GM23248 (cell line): ENCODE results near the gene SPAG9. TPM values are rescaled to one million over a fixed set of nuclear protein-coding genes. Genes with fewer than 3 reads are reported as not detected.
"Not testable (repeated sequence)": the region's sequence is repeated elsewhere in the genome, so short reads cannot be mapped to it uniquely, and the experiment has no call there.

Source experiments
- DNase-seq: peaks from one replicate; pipeline ENCODE4 v3.0.0-alpha.2; 2015
- H2AFZ ChIP-seq: fragments of 200-600 bp; sonication (generic); 2 replicates; pipeline ENCODE4 v1.6.1; 2016; ENCODE audit warnings: antibody characterized with exemption
- H3F3A ChIP-seq: fragments of 200-600 bp; sonication (generic); 2 replicates; pipeline ENCODE4 v1.6.1; 2016; ENCODE audit warnings: mild to moderate bottlenecking, antibody characterized with exemption, mixed run types; ENCODE audit not compliant: insufficient read depth
- H3K27ac ChIP-seq: fragments of 200-600 bp; sonication (generic); 2 replicates; pipeline ENCODE4 v1.5.1; 2016; ENCODE audit warnings: mild to moderate bottlenecking
- H3K27me3 ChIP-seq: fragments of 200-600 bp; sonication (generic); replicated peaks from 2 replicates; pipeline ENCODE4 v1.6.1; 2016; ENCODE audit warnings: mild to moderate bottlenecking; ENCODE audit not compliant: insufficient read depth
- H3K36me3 ChIP-seq: fragments of 200-600 bp; sonication (generic); 2 replicates; pipeline ENCODE4 v1.6.1; 2016; ENCODE audit warnings: low read depth, mild to moderate bottlenecking
- H3K4me1 ChIP-seq: fragments of 200-600 bp; sonication (generic); 2 replicates; pipeline ENCODE4 v1.6.1; 2016; ENCODE audit warnings: mild to moderate bottlenecking; ENCODE audit not compliant: insufficient read depth
- H3K4me2 ChIP-seq: fragments of 200-600 bp; sonication (generic); one replicate; pipeline ENCODE4 v1.6.1; 2016; ENCODE audit warnings: mild to moderate bottlenecking; ENCODE audit not compliant: unreplicated experiment
- H3K4me3 ChIP-seq: fragments of 200-600 bp; sonication (generic); 2 replicates; pipeline ENCODE4 v1.5.1; 2016; ENCODE audit warnings: mild to moderate bottlenecking
- H3K79me2 ChIP-seq: fragments of 200-600 bp; sonication (generic); 2 replicates; pipeline ENCODE4 v1.6.1; 2016; ENCODE audit warnings: mild to moderate bottlenecking; ENCODE audit not compliant: insufficient read depth
- H3K9ac ChIP-seq: fragments of 200-600 bp; sonication (generic); 2 replicates; pipeline ENCODE4 v1.6.1; 2016; ENCODE audit warnings: mild to moderate bottlenecking
- H3K9me2 ChIP-seq: fragments of 200-600 bp; sonication (generic); 2 replicates; pipeline ENCODE4 v1.6.1; 2016; ENCODE audit warnings: mixed run types, mild to moderate bottlenecking, moderate library complexity; ENCODE audit not compliant: insufficient read depth
- H3K9me3 ChIP-seq: fragments of 200-600 bp; sonication (generic); one replicate; pipeline ENCODE4 v1.6.1; 2017; ENCODE audit warnings: low read depth
- H4K20me1 ChIP-seq: fragments of 200-600 bp; sonication (generic); 2 replicates; pipeline ENCODE4 v1.6.0; 2016; ENCODE audit not compliant: insufficient read depth
- EZH2 ChIP-seq: fragments of 200-600 bp; sonication (generic); IDR thresholded peaks from 2 replicates; pipeline ENCODE4 v1.6.1; 2018; ENCODE audit warnings: antibody characterized with exemption, mild to moderate bottlenecking; ENCODE audit not compliant: insufficient read depth, poor library complexity, severe bottlenecking
- EZH2phosphoT487 ChIP-seq: fragments of 200-600 bp; sonication (generic); IDR thresholded peaks from 2 replicates; pipeline ENCODE4 v1.6.1; 2018; ENCODE audit warnings: antibody characterized with exemption, moderate library complexity, mild to moderate bottlenecking, low read depth; ENCODE audit not compliant: insufficient read depth
- WGBS, 2 experiments: methylation state at CpG; one replicate each; pipeline ENCODE4 v1.1.6; 2015 to 2017; ENCODE audit warnings: low lambda C conversion rate in 2 of 2, low coverage in 1 of 2; ENCODE audit errors: missing lambda C conversion rate in 2 of 2; 5-methylcytosine and 5-hydroxymethylcytosine counted together
- in situ Hi-C: fragments of 300-500 bp; cut with MboI; formaldehyde crosslinking; loops from 2 replicates; pipeline ENCODE4 v1.15.0; 2020
- polyA plus RNA-seq: library from polyadenylated mRNA; unstranded; fragments of >200 nt; fragmentation: Nextera tagmentation; extraction: Ambion mirVana; gene quantifications from 2 replicates; pipeline ENCODE4 v1.2.1, GENCODE V29; 2016
- total RNA-seq: library from RNA; depleted of rRNA; stranded (reverse); fragments of >200 nt; shearing (Covaris generic); gene quantifications from 2 replicates; pipeline ENCODE4 v1.2.3, GENCODE V29; 2014

SPAG9 gene
- total and polyA plus RNA-seq, 2 experiments from 2014 or later = 21.5 to 58.8 TPM

- Histone ChIP-seq H3F3A (peaks cover 4% of the 10 kb centered on the region; the same call in 1 of the 2 replicates), H4K20me1 (no peaks in the 10 kb centered on the region), H3K9me3 (no peaks in the 10 kb centered on the region), H3K27me3 (no peaks in the 10 kb centered on the region), H3K9me2 (no peaks in the 10 kb centered on the region), H3K36me3 (no peaks in the 10 kb centered on the region), H3K4me2 (peak overlapping the region; percentile 36), H3K4me3 (peak overlapping the region; percentile 52; the same call in 1 of the 2 replicates), H3K79me2 (no peaks in the 10 kb centered on the region), H3K4me1 (peaks cover 9% of the 10 kb centered on the region), H2AFZ (peak overlapping the region; percentile 71), H3K27ac (no peak overlapping the region), H3K9ac (peak overlapping the region; percentile 64)
- 77 to 78% methylated on average over 17 to 18 of the region's 18 CpGs for WGBS, 2 experiments
- in situ Hi-C loops = no loop called here
- TF ChIP-seq EZH2phosphoT487 (no peak), EZH2 (no peak)
- DNase-seq = no peak
These were observed 175.6 kb downstream of the SPAG9 start for GRCh38 chr17:50944902-50945720.

GRCh38 chr17:50944054-50944901 is 176.4 kb downstream of the SPAG9 start:
- H2AFZ ChIP-seq = peak overlapping the region; percentile 71
- H3K27me3 ChIP-seq = no peaks in the 10 kb centered on the region
- peaks cover 4% of the 10 kb centered on the region; the same call in 1 of the 2 replicates for H3F3A ChIP-seq
- peaks cover 1% of the 10 kb centered on the region; the same call in 1 of the 2 replicates for H3K4me1 ChIP-seq
- TF ChIP-seq EZH2phosphoT487 = no peak
- TF ChIP-seq EZH2 = no peak
- WGBS, 2 experiments = 14 to 15% methylated on average over 43 to 44 of the region's 61 CpGs
- no peaks in the 10 kb centered on the region for H3K9me3 ChIP-seq
- peak overlapping the region; percentile 36 for H3K4me2 ChIP-seq
- peak; percentile 65 for DNase-seq
- in situ Hi-C loops = no loop called here
- H3K79me2 ChIP-seq = no peaks in the 10 kb centered on the region
- no peaks in the 10 kb centered on the region for H4K20me1 ChIP-seq
- H3K27ac ChIP-seq = no peak overlapping the region
- H3K36me3 ChIP-seq = no peaks in the 10 kb centered on the region
- H3K4me3 ChIP-seq = peak overlapping the region; percentile 52
- H3K9me2 ChIP-seq = no peaks in the 10 kb centered on the region
- H3K9ac ChIP-seq = peak overlapping the region; percentile 64

GRCh38 chr17:50943575-50943933 is 177.1 kb downstream of the SPAG9 start:
- Histone ChIP-seq H3K27ac (no peak overlapping the region), H3K9ac (no peak overlapping the region), H3F3A (peaks cover 4% of the 10 kb centered on the region; the same call in 1 of the 2 replicates), H3K9me2 (no peaks in the 10 kb centered on the region), H3K79me2 (no peaks in the 10 kb centered on the region), H3K4me1 (no peaks in the 10 kb centered on the region), H3K4me2 (no peak overlapping the region), H4K20me1 (no peaks in the 10 kb centered on the region), H3K9me3 (no peaks in the 10 kb centered on the region), H3K27me3 (no peaks in the 10 kb centered on the region), H2AFZ (no peak overlapping the region), H3K36me3 (no peaks in the 10 kb centered on the region), H3K4me3 (no peak overlapping the region)
- TF ChIP-seq EZH2 (no peak), EZH2phosphoT487 (no peak)
- in situ Hi-C loops = no loop called here
- no peak for DNase-seq
- WGBS, 2 experiments = 91 to 93% methylated on average over 8 of the region's 8 CpGs

- H3K9me2 ChIP-seq, H3K79me2 ChIP-seq, H2AFZ ChIP-seq, H3F3A ChIP-seq, H3K27ac ChIP-seq, H3K4me1 ChIP-seq, H4K20me1 ChIP-seq, H3K27me3 ChIP-seq, DNase-seq, H3K4me3 ChIP-seq, in situ Hi-C loops, H3K9ac ChIP-seq, H3K36me3 ChIP-seq, H3K9me3 ChIP-seq, H3K4me2 ChIP-seq: not testable (repeated sequence)
- WGBS, 2 experiments = 85 to 89% methylated on average over 4 of the region's 4 CpGs
These were observed 179.0 kb downstream of the SPAG9 start for GRCh38 chr17:50941676-50942048.
